IMR-90 (cell line): ENCODE measurements around the gene FAM98B.

ENCODE experiments used
- MAFK ChIP-seq: IDR thresholded peaks from 2 replicates; pipeline ENCODE4 v1.6.1; 2012; ENCODE audit warnings: low read depth, low read length, improper control_type of control experiment
- RAD21 ChIP-seq: IDR thresholded peaks from 2 replicates; pipeline ENCODE4 v1.6.1; 2012; ENCODE audit warnings: low read length, improper control_type of control experiment
- RFX5 ChIP-seq: IDR thresholded peaks from 2 replicates; pipeline ENCODE4 v1.8.0; 2012; ENCODE audit warnings: low read depth, mild to moderate bottlenecking, low read length, moderate library complexity
- TF ChIP-seq, protein P1 (sequence below): conservative IDR thresholded peaks from 2 replicates; pipeline ENCODE4 v1.5.1; 2012; ENCODE audit warnings: mild to moderate bottlenecking, low read depth, low read length, improper control_type of control experiment

GRCh38 chr15:38411902-38412301 is 42.0 kb upstream of the FAM98B start:
- TF ChIP-seq, protein P1, sequence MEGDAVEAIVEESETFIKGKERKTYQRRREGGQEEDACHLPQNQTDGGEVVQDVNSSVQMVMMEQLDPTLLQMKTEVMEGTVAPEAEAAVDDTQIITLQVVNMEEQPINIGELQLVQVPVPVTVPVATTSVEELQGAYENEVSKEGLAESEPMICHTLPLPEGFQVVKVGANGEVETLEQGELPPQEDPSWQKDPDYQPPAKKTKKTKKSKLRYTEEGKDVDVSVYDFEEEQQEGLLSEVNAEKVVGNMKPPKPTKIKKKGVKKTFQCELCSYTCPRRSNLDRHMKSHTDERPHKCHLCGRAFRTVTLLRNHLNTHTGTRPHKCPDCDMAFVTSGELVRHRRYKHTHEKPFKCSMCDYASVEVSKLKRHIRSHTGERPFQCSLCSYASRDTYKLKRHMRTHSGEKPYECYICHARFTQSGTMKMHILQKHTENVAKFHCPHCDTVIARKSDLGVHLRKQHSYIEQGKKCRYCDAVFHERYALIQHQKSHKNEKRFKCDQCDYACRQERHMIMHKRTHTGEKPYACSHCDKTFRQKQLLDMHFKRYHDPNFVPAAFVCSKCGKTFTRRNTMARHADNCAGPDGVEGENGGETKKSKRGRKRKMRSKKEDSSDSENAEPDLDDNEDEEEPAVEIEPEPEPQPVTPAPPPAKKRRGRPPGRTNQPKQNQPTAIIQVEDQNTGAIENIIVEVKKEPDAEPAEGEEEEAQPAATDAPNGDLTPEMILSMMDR: no peak
- TF ChIP-seq RAD21 (no peak), RFX5 (no peak), MAFK (no peak)
